Pancreas (tissue), 10 donors: ENCODE measurements around the gene STK4. TPM values are rescaled to one million over a fixed set of nuclear protein-coding genes. Genes with fewer than 3 reads are reported as not detected.

Source experiments
- ATAC-seq, 4 donors: fragments of 200-7000 bp; cut with Tn5 transposase; one replicate each; pipeline versions ENCODE4 v1.8.0 to v1.9.1; 2020; ENCODE audit warnings: mild to moderate bottlenecking in 4 of 4, moderate library complexity in 4 of 4
- DNase-seq, 6 donors: peaks; one replicate each; pipeline ENCODE4 v3.0.0-alpha.2; 2020
- FAIRE-seq: peaks from 2 replicates; lab custom pipeline; 2012; peaks lifted over from hg19 to GRCh38; lab: Jason Lieb, UNC
- H3K27ac ChIP-seq, 4 donors: fragments of 200-600 bp; sonication (generic); 1 replicate in 3 of 4; 2 replicates in 1 of 4; pipeline versions ENCODE4 v1.5.0 to v1.8.0; 2020
- H3K27me3 ChIP-seq, 4 donors: fragments of 200-600 bp; one replicate each; pipeline ENCODE4 v1.8.0; 2021
- H3K36me3 ChIP-seq, 3 donors: fragments of 200-600 bp; sonication (generic) in 1 of 3; one replicate each; pipeline versions ENCODE4 v1.5.0 to v1.8.0; 2020 to 2021
- H3K4me1 ChIP-seq, 3 donors: fragments of 200-600 bp; one replicate each; pipeline ENCODE4 v1.8.0; 2021
- H3K4me3 ChIP-seq, 4 donors: fragments of 200-600 bp; sonication (generic) in 2 of 4; one replicate each; pipeline versions ENCODE4 v1.5.0 to v1.8.0; 2020 to 2021
- H3K9me3 ChIP-seq, 4 donors: fragments of 200-600 bp; one replicate each; pipeline ENCODE4 v1.8.0; 2021
- WGBS, 2 donors: extraction: QIAGEN DNeasy Blood & Tissue Kit; methylation state at CpG; one replicate each; pipeline ENCODE4 v1.1.7; 2013; 5-methylcytosine and 5-hydroxymethylcytosine counted together
- intact Hi-C, 3 donors: fragments of 100-400 bp; cut with DNase I; formaldehyde crosslinking; loops; one replicate each; pipeline versions ENCODE4 v1.11.1 to v1.14.2; 2022
- polyA plus RNA-seq, 2 donors: library from polyadenylated mRNA; stranded (reverse); fragments of 200-250 nt; gene quantifications; one replicate each; pipeline ENCODE4 v1.2.3, GENCODE V29; 2013
- total RNA-seq, 6 donors: library from RNA; stranded (reverse); fragmentation: NEBNext Ultra II Directional in 4 of 6; extraction: Animal tissue kit (Norgen Biotek cat#: 25700) in 4 of 6; gene quantifications; one replicate each; pipeline versions ENCODE4 v1.2.1 to v1.2.4, GENCODE V29; 2021 to 2023
- TF ChIP-seq, protein P1 (sequence below), 4 donors: fragments of 200-600 bp; sonication (generic) in 3 of 4; IDR thresholded peaks; one replicate each; pipeline versions ENCODE4 v1.5.0 to v1.8.0; 2021; ENCODE audit warnings: antibody characterized with exemption in 4 of 4
- donor health status: healthy with polysubstance abuse.
- donor health status: DM: no; HTN: no; CAD: no; lungs with moderate emphysema.
- donor health status: DM: no; HTN: no; CAD: no.
- donor health status: control.
- donor health status: control.
- donor health status: Bipolar disorder and iron deficiency.
- donor health status: DM: yes; HTN: yes; CAD: no.
- donor health status: DM: no; HTN: no; CAD: no.
- donor health status: DM: no; HTN: no; CAD: no.
- donor health status: DM: yes; HTN: yes; CAD: no.

Gene STK4
- total and polyA plus RNA-seq, 8 donors, result 3.7 to 18.9 (median 8.8) TPM

DNA sequence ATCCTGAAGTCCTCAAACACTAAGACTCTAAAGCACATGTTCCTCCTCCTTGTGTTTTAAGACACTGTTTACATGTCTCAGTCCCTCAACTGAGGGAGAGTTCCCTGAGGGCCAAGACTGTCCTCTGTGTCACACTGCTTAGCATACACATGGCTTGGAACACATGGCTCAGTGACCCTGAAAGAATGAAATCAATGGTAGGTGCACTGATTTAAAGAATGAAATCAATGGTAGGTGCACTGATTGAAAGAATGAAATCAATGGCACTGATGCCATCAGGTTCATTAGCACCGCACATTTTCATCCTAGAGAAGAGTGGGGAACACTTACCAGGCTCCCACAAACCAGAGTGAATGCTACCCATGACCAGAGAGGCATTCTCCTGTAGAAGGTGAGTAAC, 15.9 kb upstream of the STK4 start:
- intact Hi-C loops, result no loop called here
- Histone ChIP-seq H3K36me3 (peaks cover 0 to 59% (median 11%) of the 10 kb centered on the region in 3 donors), H3K27me3 (no peaks in the 10 kb centered on the region), H3K4me1 (no peaks in the 10 kb centered on the region), H3K27ac (no peak overlapping the region), H3K4me3 (no peak overlapping the region), H3K9me3 (no peaks in the 10 kb centered on the region)
- ATAC-seq, result no peak
- FAIRE-seq, result no peak
- TF ChIP-seq, protein P1, sequence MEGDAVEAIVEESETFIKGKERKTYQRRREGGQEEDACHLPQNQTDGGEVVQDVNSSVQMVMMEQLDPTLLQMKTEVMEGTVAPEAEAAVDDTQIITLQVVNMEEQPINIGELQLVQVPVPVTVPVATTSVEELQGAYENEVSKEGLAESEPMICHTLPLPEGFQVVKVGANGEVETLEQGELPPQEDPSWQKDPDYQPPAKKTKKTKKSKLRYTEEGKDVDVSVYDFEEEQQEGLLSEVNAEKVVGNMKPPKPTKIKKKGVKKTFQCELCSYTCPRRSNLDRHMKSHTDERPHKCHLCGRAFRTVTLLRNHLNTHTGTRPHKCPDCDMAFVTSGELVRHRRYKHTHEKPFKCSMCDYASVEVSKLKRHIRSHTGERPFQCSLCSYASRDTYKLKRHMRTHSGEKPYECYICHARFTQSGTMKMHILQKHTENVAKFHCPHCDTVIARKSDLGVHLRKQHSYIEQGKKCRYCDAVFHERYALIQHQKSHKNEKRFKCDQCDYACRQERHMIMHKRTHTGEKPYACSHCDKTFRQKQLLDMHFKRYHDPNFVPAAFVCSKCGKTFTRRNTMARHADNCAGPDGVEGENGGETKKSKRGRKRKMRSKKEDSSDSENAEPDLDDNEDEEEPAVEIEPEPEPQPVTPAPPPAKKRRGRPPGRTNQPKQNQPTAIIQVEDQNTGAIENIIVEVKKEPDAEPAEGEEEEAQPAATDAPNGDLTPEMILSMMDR (IDR thresholded peaks at IDR 0.05), result no peak
- no peak for DNase-seq
- 86 to 92% methylated on average over 1 of the region's 1 CpG for WGBS, 2 donors

DNA sequence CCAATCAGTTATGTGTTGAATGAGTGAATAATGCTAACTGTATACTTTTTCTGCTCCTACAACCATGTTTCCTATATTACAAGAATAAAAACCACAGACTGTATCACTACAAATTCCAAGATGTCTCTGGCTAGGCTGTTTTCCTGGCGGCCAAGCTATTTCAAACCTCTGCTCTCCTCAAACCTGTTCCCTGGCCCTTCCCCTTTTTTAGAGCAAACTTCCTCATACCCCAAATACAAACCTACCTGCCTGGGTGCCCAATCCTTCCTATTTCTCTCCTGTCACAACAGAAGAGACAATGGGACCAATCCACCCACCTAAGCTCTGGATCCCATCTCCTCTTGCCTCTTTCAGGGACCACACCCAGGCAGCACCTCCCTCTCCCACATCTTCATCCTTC, 13.6 kb upstream of the STK4 start:
- H3K27me3 ChIP-seq, result no peaks in the 10 kb centered on the region
- DNase-seq (no peak), ATAC-seq (no peak), FAIRE-seq (no peak)
- no peaks in the 10 kb centered on the region for H3K9me3 ChIP-seq
- WGBS, 2 donors, result 79 to 83% methylated on average over 1 of the region's 1 CpG
- H3K4me3 ChIP-seq, result no peak overlapping the region
- H3K36me3 ChIP-seq, result peaks cover 0 to 59% (median 16%) of the 10 kb centered on the region in 3 donors
- no peak overlapping the region for H3K27ac ChIP-seq
- intact Hi-C loops, result no loop called here
- H3K4me1 ChIP-seq, result no peaks in the 10 kb centered on the region
- TF ChIP-seq, protein P1 (IDR thresholded peaks at IDR 0.05), result no peak

DNA sequence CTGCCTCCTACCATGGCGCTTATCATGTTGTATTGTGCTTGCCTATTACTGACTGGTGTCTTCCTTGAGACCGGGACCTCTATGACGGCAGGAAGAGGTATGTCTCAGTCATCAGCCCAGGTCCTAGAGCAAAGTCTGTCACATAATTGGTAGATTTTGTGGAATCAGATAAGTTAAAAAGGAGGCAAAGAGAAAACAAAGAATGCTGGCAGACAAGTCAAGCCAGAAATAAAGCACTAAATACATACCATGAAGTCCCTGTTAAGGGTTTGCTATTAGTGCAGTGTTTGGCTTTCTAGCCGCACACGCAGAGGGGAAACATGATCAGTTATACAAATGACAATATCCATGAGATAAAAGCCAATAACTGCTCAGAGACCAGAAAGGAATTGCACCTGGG, 12.1 kb upstream of the STK4 start:
- Histone ChIP-seq H3K4me1 (peaks cover 0 to 6% (median 0%) of the 10 kb centered on the region in 3 donors), H3K9me3 (no peaks in the 10 kb centered on the region), H3K36me3 (peaks cover 0 to 52% (median 16%) of the 10 kb centered on the region in 3 donors), H3K27ac (no peak overlapping the region), H3K27me3 (no peaks in the 10 kb centered on the region), H3K4me3 (no peak overlapping the region)
- intact Hi-C loops, result no loop called here
- FAIRE-seq (no peak), DNase-seq (no peak), ATAC-seq (no peak)
- TF ChIP-seq, protein P1 (IDR thresholded peaks at IDR 0.05), result no peak
- 92 to 96% methylated on average over 5 of the region's 5 CpGs for WGBS, 2 donors

DNA sequence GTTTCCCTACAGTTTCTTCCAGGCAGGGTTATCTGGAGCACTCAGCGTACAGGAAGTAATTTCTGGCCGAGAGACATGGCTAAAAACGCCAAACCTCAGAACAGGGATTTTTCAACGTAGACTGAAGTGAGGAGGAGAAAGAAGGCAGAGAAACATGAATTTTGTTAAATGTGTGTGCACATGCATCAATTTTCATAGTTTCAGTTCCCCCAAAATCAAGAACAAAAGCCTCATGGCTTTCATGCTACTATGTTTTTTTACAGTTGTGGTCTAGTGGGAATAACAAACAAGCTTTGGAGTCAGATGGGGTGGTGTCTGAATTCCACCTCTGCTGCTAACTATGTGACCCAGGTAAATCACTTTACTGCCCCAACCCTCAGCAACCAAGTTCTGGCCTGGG, 11.0 kb upstream of the STK4 start:
- DNase-seq, result no peak
- FAIRE-seq, result no peak
- 83 to 89% methylated on average over 4 of the region's 4 CpGs for WGBS, 2 donors
- no peaks in the 10 kb centered on the region for H3K9me3 ChIP-seq
- intact Hi-C loops, result no loop called here
- peaks cover 0 to 9% (median 0%) of the 10 kb centered on the region in 3 donors for H3K4me1 ChIP-seq
- peaks cover 0 to 46% (median 16%) of the 10 kb centered on the region in 3 donors for H3K36me3 ChIP-seq
- TF ChIP-seq, protein P1 (IDR thresholded peaks at IDR 0.05), result no peak
- H3K4me3 ChIP-seq, result no peak overlapping the region
- H3K27me3 ChIP-seq, result no peaks in the 10 kb centered on the region
- no peak overlapping the region for H3K27ac ChIP-seq
- ATAC-seq, result no peak

DNA sequence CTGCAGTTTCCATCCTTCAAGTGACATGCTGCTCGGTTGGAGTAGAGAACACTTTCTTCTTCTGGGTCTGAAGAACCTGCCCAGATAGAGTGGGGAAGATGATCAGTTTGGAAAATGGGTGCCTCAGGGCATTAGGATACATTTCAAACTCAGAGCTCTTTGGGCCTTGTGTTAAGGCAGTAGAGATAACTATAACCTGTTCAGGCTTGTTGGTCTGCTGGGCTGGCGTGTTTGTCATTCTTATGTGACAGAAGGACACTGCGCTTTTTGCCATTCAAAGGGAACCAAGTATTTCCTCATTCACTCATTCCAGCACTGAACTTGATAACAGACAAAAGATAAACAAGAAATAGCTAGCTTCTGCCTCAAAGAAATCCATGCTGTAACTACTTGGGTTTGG, 9.9 kb upstream of the STK4 start:
- ATAC-seq (no peak), DNase-seq (no peak), FAIRE-seq (no peak)
- Histone ChIP-seq H3K27ac (no peak overlapping the region), H3K4me3 (no peak overlapping the region), H3K9me3 (no peaks in the 10 kb centered on the region), H3K36me3 (peaks cover 0 to 35% (median 12%) of the 10 kb centered on the region in 3 donors), H3K4me1 (peaks cover 0 to 13% (median 7%) of the 10 kb centered on the region in 3 donors), H3K27me3 (no peaks in the 10 kb centered on the region)
- WGBS, 2 donors, result 92% methylated on average over 3 of the region's 3 CpGs
- intact Hi-C loops, result no loop called here
- TF ChIP-seq, protein P1 (IDR thresholded peaks at IDR 0.05), result no peak
